RCC 7860 (cell line): ENCODE data around the gene ZSWIM1.

Source experiments
- DNase-seq: peaks from one replicate; pipeline ENCODE4 v3.0.0-alpha.2; 2015; ENCODE audit warnings: low spot score
- FAIRE-seq: peaks from 2 replicates; lab custom pipeline; 2012; peaks lifted over from hg19 to GRCh38; lab: Jason Lieb, UNC

Gene ZSWIM1

DNA sequence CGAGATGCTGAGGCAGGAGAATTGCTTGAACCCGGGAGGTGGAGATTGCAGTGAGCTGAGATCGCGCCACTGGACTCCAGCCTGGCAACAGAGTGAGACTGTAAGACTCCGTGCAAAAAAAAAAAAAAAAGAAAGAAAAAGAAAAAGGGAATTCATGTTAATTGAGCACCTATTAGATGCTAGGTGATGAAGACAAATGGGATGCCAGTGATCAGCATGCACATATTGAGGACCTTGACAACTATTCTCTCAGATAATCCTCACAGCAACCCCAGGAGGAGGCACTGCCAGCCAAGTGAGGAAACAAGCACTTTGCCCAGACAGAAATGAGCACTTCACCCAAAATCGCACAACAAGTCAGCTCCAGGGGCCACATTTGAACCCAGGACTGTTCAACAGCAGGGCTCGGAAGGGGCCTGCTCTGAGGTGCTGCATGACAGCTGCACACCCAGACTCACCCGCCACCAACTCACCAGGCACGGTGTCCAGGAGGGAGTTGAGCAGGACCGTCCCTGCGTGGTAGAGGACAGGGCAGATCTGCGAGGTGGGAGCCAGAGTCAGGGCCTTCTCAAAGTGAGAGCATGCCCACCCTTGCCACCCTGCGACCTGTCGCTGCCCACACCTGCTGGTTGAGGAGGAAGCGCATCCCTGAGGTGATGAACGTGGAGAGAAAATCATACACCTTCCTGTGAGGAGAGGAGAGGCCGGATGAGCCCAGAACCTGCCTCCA lies 26.4 kb downstream of the ZSWIM1 start:
- DNase-seq (no peak), FAIRE-seq (no peak)

DNA sequence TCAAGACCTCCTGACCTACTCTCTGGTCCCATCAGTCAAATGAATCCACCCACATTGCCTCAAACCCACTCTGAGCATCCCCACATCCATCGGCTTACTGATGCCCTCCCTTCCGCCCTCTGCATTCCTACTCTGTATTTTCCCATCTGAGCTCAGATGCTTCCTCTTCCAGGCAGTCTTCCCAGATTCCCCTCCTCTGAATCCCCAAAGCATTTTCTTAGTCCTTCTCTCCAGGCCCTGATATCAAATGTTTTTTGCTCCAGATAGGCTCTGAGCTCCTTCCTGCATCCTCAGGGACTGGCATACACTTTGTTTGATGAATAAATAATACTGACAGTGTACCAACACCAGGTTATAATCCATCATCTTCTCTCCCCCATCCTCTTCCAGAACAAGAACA lies 27.1 kb downstream of the ZSWIM1 start:
- no peak for FAIRE-seq
- DNase-seq, result no peak

- DNase-seq (no peak), FAIRE-seq (no peak)
These were observed 28.3 kb downstream of the ZSWIM1 start for GRCh38 chr20:45909336-45909808.

GRCh38 chr20:45909817-45910669 lies 29.0 kb downstream of the ZSWIM1 start:
- no peak for DNase-seq
- FAIRE-seq, result no peak

DNA sequence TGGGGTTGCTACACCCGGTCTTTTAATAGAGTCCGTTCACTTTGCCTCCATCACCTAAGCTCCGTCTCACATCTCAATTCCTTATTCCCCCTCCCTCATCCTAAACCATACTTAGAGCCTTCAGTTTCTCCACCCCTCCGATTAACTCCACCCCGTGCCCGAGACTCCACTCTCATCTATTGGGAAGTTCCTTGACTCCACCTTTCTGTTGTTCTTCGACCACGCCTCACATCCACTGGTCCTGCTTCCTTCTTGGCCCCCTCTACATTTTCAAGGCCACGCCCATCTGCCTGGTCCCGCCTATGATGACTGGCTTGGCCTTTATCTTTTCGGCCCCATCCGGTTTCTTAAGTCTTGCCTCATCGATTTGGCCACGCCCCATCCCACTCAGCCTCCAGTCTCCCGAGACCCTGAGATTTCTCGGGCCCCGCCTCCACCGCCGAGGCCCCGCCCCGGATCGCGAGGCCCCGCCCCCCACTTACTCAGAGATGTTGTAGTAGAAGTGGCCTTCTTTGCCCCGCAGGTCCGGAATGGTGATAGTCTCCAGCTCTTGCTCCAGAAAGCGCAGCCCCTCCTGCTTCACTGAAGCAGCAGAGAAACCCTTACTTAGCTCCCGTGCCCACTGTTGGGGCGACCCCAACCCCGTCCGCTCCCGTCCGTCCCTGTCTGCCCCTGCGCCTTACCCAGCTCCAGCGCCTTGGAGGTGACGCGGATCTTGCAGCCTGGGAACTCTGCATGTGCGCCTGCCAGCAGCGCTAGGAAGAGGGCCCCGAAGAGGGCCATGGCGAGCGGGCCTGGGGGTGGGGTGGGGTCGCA lies 29.9 kb downstream of the ZSWIM1 start:
- no peak for FAIRE-seq

DNA sequence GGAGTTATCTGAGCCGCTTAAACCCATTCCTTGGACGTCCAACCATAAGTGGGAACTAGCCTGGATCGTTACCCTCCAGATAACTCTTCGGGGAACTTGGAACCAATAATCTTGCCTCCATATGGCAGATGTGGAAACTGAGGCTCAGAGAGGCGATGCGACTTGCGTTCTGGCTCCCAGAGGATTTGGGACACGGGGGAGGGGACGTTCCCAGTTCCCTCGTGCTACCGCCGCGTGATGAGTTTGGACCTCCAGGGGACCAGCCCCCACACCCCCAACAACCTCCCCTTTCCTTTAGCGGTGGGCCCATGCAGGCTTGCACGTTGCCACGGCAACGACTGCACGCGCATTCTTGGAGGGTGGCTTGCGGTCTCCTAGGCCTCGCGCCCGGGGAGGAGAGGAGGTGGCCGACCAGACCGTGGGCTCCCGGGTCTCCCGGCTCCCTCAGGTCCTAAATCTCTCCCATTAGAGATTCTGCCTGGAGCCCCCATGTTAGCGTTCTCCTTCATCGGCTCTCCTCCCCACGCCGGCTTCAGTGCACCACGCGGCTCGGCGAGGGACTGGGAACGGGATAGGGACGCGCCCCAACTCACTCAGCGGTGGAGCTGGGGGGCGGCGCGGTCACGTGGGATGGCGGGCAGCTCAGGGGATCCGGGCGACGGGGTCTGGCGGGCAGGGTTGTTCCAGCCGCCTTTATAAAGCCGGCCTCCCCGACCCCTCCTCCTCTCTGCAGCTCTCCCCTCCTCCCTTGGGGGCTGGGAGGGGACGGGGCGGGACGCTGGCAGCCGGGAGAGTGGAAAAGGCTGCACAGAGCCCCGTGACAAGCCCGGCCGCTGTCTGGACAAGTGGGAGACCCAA lies 30.7 kb downstream of the ZSWIM1 start, which contains the start of gene PLTP:
TSS of gene PLTP (minus strand) at position 670 of the 858 bp plus-strand sequence. CDS start 703 bp downstream, outside the sequence.
- no peak for DNase-seq
- FAIRE-seq, result no peak

More for the DNA sequence above, 29.9 kb downstream of the ZSWIM1 start:
- peak; percentile 65 for DNase-seq

DNA sequence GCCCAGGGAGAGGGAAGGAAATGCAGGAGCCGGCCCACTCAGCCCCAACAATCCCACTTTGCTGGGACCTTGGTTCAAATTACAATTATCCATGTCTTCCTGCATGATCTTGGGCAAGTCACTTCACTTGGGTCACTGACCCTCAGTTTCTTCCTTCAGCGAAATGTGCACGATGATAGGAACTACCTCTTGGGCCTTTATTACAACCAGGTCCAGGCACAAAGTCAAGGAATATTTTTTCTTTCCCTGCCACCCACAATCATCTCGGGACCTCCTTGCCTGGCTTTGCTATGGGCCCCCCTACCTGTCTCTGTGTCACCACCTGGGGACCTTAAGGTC lies 31.3 kb downstream of the ZSWIM1 start:
- FAIRE-seq, result no peak
- no peak for DNase-seq

GRCh38 chr20:45913116-45913515 lies 32.1 kb downstream of the ZSWIM1 start:
- FAIRE-seq (no peak), DNase-seq (no peak)

DNA sequence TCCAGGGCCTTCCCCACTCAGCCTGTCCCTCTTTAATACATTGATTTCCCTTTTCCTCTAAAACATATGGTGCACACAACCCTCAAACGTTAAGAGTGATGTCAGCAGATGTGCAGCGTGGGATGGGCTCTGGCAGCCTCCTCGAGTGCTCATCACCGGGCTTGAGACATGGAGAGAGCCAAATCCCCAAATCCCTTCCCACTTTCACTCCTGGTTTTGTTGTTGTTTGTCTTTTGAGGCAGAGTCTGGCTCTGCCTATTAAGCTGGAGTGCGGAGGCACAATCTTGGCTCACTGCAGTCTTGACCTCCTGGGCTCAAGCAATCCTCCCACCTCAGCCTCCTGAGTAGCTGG lies 36.7 kb downstream of the ZSWIM1 start:
- FAIRE-seq (no peak), DNase-seq (no peak)

DNA sequence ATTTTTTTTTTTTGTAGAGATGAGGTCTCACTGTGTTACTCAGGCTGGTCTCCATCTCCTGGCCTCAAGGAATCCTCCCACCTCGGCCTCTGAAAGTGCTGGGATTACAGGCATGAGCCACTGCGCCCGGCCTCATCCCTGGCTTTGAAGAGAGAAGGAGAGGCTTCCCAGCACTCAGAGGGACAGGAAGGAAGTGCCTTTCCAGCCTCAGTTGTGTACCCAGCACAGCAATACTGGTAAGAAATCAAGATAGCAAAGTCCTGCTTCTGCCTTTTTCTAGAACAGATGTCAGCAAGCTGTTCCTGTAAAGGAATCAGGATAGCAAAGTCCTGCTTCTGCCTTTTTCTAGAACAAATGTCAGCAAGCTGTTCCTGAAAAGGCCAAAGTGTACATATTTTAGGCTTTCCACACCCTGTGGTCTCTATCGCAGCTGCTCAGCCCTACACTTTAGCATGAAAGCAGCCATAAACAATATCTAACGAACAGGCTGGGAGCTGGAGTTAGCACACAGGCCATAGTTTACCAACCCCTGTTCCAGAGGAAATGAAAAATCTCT lies 37.2 kb downstream of the ZSWIM1 start:
- DNase-seq (no peak), FAIRE-seq (no peak)

- FAIRE-seq (no peak), DNase-seq (no peak)
These were observed 37.9 kb downstream of the ZSWIM1 start for GRCh38 chr20:45918779-45919537.

DNA sequence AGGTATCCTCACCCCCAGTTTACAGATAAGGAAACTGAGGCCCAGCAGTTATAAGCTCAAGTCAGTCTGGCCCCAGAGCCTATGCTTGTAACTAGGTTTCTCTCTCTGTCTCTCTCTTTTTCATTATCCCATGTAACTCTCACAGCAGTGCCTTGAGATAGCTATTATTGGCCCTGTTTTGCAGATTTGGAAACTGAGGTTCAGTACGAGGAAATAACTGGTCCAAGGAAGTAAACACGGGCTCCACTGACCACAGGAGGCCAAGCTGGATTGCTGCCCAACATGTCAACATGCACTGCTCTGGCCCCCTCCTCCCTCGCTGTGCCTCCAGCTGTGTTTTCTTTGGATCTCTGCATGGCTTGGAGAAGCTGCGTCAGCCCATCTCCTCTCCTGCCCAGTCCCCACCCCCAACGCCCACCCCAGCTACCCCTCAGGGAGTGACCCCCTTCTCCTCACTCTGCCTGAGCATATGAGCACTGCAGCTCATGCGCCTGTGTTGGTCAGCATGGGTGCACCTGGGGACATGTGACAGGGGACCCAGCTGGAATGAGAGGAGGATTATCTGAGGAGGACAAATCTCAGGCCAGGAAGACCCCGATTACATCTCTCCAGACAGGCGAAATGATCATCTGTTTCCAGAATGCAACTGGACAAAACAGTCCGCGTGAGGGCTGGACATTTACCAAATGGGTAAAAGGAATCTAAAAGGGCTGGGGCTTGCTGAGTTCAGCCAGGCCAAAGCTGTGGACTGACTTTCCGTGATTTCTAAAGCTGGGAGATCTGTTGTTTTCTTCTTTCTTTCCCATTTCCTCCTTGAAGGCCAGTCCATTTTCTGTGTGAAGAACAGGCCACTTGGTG lies 38.7 kb downstream of the ZSWIM1 start:
- DNase-seq (no peak), FAIRE-seq (no peak)

DNA sequence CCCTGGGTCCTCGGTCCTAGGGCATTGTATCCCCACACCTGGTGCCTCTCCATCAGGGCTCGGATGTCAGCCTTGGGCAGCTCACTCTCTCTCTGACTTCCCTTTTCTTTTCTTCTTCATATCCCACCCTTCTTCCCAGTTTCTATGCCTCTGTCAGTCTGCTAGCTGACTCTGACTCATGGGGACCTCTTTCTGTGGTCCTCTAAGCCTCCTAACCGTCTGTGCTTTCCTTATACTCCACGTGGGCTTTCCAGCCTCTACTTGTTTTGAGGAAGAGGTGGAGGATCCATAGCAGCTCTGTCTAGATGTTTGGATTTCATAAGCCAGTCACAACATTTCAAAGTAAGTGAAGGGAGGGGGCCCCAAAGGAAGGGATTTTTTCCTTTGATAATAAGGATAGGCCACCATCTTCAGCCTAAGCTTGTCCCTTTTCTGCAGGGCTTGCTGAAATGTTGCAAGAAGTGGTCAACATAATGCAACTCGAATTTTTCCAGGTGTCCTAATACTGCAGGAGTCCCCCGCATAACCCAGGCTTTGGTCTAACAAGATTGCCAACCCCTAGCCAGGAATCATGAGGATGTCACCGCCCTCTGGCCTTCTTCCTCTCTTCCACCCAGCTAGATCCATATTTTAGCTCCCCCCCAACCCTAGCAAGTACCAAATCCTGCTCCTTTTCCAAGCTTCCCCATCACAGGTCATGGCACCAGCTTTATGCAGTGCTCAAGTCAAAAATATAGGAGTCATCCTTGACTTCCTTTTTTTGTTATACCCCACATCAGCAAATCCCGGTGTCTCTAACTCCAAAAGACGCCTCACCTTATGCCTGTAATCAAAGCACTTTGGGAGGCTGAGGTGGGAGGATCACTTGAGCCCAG lies 39.7 kb downstream of the ZSWIM1 start:
- FAIRE-seq, result no peak
- no peak for DNase-seq

DNA sequence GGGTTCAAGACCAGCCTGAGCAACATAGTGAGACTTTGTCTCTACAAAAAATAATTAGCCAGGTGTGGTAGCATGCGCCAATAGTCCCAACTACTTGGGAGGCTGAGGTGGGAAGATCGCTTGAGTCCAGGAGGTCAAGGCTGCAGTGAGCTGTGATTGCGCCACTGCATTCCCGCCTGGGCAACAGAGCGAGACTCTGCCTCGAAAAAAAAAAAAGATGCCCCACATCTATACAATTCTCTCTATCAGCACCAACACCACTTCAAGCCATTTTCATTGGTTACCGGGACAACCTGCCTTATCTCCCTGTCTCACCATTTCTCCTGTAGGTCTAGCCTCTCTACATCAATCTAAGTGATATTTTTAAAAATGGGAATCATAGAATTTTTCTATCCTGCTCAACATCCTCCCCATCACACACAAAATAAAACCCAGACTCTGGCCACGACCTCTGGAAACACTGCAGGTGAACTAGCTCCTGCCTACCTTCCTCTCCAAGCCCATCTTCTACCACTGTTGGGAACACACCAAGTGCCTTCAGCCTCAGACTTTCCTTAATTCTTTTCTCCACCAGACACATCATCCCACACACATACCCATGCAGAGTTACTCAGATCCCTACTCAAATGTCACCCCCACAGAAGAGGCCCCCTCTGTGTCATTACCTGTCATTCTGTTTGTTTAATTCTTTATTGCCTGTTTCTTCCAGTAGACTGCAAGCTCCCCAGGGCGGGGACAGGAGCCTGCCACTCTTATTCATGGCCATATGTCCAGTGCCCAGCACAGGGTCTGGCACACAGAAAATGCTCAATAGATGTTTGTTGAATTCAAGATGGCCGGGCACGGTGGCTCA lies 40.5 kb downstream of the ZSWIM1 start:
- DNase-seq (no peak), FAIRE-seq (no peak)

DNA sequence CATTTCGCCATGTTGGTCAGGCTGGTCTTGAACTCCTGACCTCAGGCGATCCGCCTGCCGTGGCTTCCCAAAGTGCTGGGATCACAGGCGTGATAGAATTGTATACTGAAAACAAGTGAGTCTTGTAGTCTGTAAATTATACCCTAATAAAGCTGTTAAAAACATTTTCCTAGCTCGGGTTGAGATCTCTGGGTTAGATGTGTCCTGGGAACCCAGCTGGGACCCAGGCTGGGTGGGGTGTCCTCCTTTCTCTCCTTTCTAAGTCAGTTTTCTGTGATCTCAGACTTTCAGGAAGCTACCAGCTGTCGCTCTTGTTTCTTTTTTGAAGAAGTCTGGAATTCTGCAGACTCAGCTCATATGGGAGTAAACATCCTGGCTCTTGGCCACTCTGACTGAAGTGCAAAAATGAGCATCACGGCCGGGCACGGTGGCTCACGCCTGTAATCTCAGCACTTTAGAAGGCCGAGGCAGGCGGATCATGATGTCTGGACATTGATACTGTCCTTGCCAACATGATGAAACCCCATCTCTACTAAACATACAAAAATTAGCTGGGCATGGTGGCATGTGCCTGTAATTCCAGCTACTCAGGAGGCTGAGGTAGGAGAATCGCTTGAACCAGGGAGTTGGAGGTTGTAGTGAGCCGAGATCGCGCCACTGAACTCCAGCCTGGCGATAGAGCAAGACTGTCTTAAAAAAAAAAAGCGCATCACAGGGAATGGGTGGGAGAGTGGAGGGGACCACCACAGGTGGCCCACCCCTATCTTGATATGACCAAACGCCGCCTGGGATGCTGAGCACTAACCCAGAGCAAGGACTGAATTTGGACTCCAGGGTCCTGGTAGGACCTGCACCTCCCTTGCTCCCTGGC lies 43.6 kb downstream of the ZSWIM1 start:
- FAIRE-seq, result no peak

More for the DNA sequence above, 43.6 kb downstream of the ZSWIM1 start:
- DNase-seq, result no peak
